ENCODE measurements around the gene RADX. TPM values are rescaled to one million over a fixed set of nuclear protein-coding genes. Genes with fewer than 3 reads are reported as not detected.

Gene RADX
- total RNA-seq, 1 donor from 2014 or later, result 0.26 TPM

DNA sequence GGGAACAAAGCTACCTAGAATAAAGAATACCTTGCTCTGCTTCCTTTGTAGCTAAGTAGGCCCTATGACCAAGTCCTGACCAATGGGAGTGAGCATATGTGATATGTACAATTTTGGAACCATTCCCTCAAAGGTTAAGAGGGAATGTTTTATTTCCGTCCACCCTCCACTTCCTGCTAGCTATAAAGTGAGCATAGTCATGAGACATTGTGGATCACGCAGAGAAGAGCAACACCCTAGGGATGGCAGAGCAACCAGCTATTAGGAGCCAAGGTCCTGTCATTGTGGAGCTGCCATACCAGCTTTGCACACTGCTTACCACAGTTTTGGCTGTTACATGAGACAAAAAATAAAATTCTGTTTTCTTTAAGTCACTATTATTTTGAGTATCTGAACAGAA is 68.9 kb downstream of the RADX start:
- no peak for DNase-seq (ENCODE audit: low read depth in 2 of 2)

DNA sequence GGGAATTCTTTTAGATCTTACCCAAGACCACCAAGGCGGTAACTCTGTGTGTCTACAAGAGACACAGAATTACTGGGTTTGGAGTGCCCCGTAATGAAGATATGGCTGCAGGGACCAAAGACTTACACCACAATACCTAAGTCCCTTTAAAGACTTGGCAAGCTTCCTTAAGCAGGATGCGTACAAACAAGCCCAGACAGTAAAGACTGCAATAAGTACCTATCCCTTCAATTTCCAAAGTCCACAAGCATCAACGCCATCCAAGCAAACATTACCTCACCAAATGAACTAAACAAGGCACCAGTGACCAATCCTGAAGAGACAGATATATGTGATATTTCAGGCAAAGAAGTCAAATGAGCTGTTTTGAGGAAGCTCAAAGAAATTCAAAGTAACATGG is 72.4 kb downstream of the RADX start:
- DNase-seq (ENCODE audit: low read depth in 2 of 2), result no peak

DNA sequence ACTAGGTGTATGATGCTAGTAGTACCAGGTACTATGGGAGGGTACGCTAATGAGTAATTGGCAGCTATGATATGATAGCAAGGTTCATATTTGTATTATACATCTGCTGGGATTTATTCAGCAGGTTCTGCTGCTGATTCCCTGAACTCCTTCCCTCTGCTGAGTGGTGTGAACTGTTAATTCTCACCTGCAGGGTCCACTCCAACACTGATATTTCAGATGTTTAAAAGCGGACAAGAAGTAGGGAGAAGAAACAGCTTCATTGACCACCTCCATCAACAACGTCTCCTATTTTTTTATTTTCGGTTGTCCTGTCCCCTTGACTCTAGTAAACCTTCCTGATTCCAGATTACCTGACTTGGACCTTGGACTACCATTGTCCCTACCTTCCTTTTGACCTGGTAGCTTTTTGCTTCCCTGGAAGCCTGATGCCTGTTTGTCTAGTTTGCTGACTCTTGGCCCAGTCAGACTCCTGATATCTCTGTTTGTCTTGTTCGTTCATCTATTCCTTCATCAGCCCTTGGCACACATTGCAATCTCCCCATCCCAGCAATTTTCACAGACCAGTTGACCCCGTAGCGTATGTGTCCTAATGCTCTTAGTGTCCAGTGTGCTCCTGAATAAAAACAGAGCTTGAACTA is 80.8 kb downstream of the RADX start:
- DNase-seq (ENCODE audit: low read depth in 2 of 2), result no peak

- DNase-seq (ENCODE audit: low read depth in 2 of 2), result no peak
Observed at GRCh38 chrX:106696502-106696901, 84.7 kb downstream of the RADX start.

GRCh38 chrX:106698693-106699092 is 86.9 kb downstream of the RADX start:
- DNase-seq (ENCODE audit: low read depth in 2 of 2), result no peak

DNA sequence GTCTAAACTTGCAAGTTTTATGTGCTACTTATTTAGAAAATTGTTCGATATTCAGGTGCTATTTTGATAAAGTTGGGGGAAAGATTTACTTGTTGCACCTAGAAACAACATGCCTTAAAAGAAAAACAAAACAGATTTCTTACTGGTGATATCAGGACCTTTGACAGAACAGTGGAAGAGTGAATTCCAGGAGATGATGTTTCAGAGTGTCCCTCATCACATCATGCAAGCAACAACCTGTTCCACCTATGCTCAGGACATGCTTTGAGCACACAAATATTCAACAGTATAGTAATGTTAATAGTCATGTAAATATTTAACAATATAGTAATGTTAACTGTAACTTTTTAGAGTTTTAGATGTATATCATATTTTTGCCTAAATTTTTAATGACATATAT is 90.9 kb downstream of the RADX start:
- no peak for DNase-seq (ENCODE audit: low read depth in 2 of 2)

- DNase-seq (ENCODE audit: low read depth in 2 of 2), result no peak
Observed at GRCh38 chrX:106706466-106706865, 94.7 kb downstream of the RADX start.

GRCh38 chrX:106707771-106708454 is 96.1 kb downstream of the RADX start:
- peak in 1 of 2 donors; percentile 0 for DNase-seq (ENCODE audit: low read depth in 2 of 2)

DNA sequence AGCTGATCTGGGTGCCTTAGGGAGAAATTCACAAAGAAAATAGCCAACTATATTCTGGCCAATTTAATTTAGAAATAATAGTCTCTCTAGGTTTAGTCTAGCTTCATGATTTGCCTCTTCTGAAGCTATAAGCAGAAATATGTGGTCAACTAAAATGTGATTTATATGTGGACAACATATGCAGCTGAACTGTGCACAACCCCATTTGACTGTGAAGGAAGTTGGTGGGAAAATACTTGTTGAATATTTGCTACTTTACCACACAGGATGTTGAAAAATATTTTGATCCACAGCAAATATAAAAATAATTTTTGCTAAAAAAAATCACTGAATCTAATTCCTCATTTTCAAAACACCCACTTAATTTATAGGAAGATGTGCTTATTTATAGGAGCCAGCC is 99.0 kb downstream of the RADX start:
- DNase-seq (ENCODE audit: low read depth in 2 of 2), result no peak

GRCh38 chrX:106711375-106711774 is 99.6 kb downstream of the RADX start:
- no peak for DNase-seq (ENCODE audit: low read depth in 2 of 2)

GRCh38 chrX:106716004-106716403 is 104.2 kb downstream of the RADX start:
- DNase-seq (ENCODE audit: low read depth in 2 of 2), result no peak

- no peak for DNase-seq (ENCODE audit: low read depth in 2 of 2)
Observed at GRCh38 chrX:106716463-106716862, 104.7 kb downstream of the RADX start.

GRCh38 chrX:106718709-106719108 is 106.9 kb downstream of the RADX start:
- DNase-seq (ENCODE audit: low read depth in 2 of 2), result no peak

DNA sequence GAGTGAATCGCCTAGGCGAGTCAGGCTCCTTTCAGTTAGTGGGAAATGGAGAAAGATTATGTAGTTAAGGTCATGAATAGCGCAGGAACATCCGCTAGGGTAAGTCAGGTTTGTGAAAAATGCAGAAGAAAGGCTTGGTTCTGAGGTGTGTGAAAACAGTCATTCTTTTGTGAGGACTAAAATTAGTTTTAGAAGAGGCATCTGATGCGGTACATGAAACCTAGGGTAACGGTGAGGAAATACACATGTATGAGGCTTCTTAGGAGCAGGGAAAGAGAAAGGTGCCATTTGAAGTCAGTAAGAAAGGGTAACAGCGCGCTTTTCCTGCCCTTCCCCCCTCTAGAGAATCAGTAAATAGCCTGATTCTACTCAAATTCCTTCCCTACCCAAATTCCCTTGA is 114.2 kb downstream of the RADX start:
- no peak for DNase-seq (ENCODE audit: low read depth in 2 of 2)

DNA sequence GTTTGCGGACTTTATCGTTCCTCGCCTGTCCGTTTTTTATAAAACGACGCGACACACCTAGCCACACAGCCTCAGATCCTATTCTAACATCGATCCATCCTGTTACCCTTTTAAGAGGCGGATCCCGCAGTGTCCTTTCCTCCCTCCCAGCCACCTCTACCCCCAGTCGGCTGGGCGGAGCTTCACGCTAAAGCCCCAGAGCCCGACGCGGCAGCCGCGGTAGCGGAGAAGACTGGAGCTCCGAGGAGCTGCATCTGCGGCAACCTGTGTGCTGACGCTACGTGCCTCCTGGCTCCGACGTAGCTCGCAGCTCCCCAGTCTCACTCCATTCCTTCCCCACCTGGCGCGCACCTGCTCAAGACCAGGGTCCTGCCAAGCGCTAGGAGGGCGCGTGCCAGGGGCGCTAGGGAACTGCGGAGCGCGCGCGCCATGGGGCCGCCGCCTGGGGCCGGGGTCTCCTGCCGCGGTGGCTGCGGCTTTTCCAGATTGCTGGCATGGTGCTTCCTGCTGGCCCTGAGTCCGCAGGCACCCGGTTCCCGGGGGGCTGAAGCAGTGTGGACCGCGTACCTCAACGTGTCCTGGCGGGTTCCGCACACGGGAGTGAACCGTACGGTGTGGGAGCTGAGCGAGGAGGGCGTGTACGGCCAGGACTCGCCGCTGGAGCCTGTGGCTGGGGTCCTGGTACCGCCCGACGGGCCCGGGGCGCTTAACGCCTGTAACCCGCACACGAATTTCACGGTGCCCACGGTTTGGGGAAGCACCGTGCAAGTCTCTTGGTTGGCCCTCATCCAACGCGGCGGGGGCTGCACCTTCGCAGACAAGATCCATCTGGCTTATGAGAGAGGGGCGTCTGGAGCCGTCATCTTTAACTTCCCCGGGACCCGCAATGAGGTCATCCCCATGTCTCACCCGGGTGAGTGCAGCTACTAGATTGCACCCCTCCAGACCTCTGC is 115.0 kb downstream of the RADX start, which contains the start of gene RNF128:
TSS of gene RNF128 (plus strand) at position 217 of the 953 bp plus-strand sequence. CDS start at position 430, 213 bp downstream.
- DNase-seq (ENCODE audit: low read depth in 2 of 2), result no peak

- DNase-seq (ENCODE audit: low read depth in 2 of 2), result no peak
Observed at GRCh38 chrX:106728337-106728736, 116.6 kb downstream of the RADX start.

Other genes with a start within 250 kb of the RADX start
- gene RNF128, start 114.7 kb downstream of the RADX start, total RNA-seq, result 0.13 TPM in 1 of 2 replicates, not detected in the other
- gene TBC1D8B, start 190.7 kb downstream of the RADX start, total RNA-seq, result 2.4 and 3.5 TPM in 2 replicates